OCI-LY1 (cell line): ENCODE measurements around the gene NEURL1.

Experiments
- H2AFZ ChIP-seq: fragments of 200-600 bp; sonication (generic), shearing (Covaris generic); 2 replicates; pipeline ENCODE4 v1.6.0; 2014; ENCODE audit warnings: antibody characterized with exemption, mild to moderate bottlenecking, low read length
- H3F3A ChIP-seq: fragments of 200-600 bp; sonication (generic), shearing (Covaris generic); 2 replicates; pipeline ENCODE4 v1.6.0; 2014; ENCODE audit warnings: mild to moderate bottlenecking, antibody characterized with exemption, low read length, moderate library complexity; ENCODE audit not compliant: insufficient read depth
- H3K27ac ChIP-seq: fragments of 200-600 bp; sonication (generic); 2 replicates; pipeline ENCODE4 v1.5.1; 2014; ENCODE audit warnings: low read length, mixed run types, mild to moderate bottlenecking, low read depth; ENCODE audit not compliant: poor library complexity, severe bottlenecking
- H3K27me3 ChIP-seq: fragments of 200-600 bp; sonication (generic); 2 replicates; pipeline ENCODE4 v1.6.0; 2014; ENCODE audit warnings: antibody characterized with exemption, mild to moderate bottlenecking, low read length, moderate library complexity; ENCODE audit not compliant: insufficient read depth
- H3K36me3 ChIP-seq: fragments of 200-600 bp; sonication (generic); 2 replicates; pipeline ENCODE4 v1.6.1; 2014; ENCODE audit warnings: mild to moderate bottlenecking, antibody characterized with exemption, low read length, moderate library complexity, mixed read lengths; ENCODE audit not compliant: insufficient read depth
- H3K4me1 ChIP-seq: fragments of 200-600 bp; sonication (generic); 2 replicates; pipeline ENCODE4 v1.5.1; 2014; ENCODE audit warnings: mild to moderate bottlenecking, low read length, moderate library complexity; ENCODE audit not compliant: insufficient read depth, severe bottlenecking
- H3K4me2 ChIP-seq: fragments of 200-600 bp; sonication (generic), shearing (Covaris generic); 2 replicates; pipeline ENCODE4 v1.6.1; 2014; ENCODE audit warnings: low read length
- H3K4me3 ChIP-seq: fragments of 200-600 bp; sonication (generic); 2 replicates; pipeline ENCODE4 v1.5.1; 2014; ENCODE audit warnings: low read length, low read depth, mild to moderate bottlenecking, mixed read lengths; ENCODE audit not compliant: poor library complexity, severe bottlenecking
- H3K79me2 ChIP-seq: fragments of 200-600 bp; shearing (Covaris generic); 2 replicates; pipeline ENCODE4 v1.6.1; 2016; ENCODE audit warnings: mixed run types, low read length, mixed read lengths; ENCODE audit not compliant: insufficient read depth
- H3K9ac ChIP-seq: fragments of 200-600 bp; sonication (generic), shearing (Covaris generic); 2 replicates; pipeline ENCODE4 v1.6.1; 2014; ENCODE audit warnings: mild to moderate bottlenecking, low read length, mixed read lengths
- H3K9me2 ChIP-seq: fragments of 200-600 bp; sonication (generic), shearing (Covaris generic); 2 replicates; pipeline ENCODE4 v1.6.1; 2014; ENCODE audit warnings: low read depth, mild to moderate bottlenecking, low read length, mixed read lengths
- H3K9me3 ChIP-seq: fragments of 200-600 bp; shearing (Covaris generic); 2 replicates; pipeline ENCODE4 v1.6.1; 2014; ENCODE audit warnings: low read length, mixed read lengths
- H4K20me1 ChIP-seq: fragments of 200-600 bp; sonication (generic), shearing (Covaris generic); 2 replicates; pipeline ENCODE4 v1.6.0; 2016; ENCODE audit warnings: mild to moderate bottlenecking, low read length; ENCODE audit not compliant: insufficient read depth
- EZH2 ChIP-seq: fragments of 200-600 bp; sonication (generic), shearing (Covaris generic); IDR thresholded peaks from 2 replicates; pipeline ENCODE4 v1.8.0; 2017; ENCODE audit warnings: borderline replicate concordance, mixed run types, mild to moderate bottlenecking, antibody characterized with exemption, low read length, moderate library complexity, mixed read lengths
- TF ChIP-seq, protein P1 (sequence below): fragments of 200-600 bp; sonication (generic), shearing (Covaris generic); IDR thresholded peaks from 2 replicates; pipeline ENCODE4 v1.5.1; 2017; ENCODE audit warnings: mild to moderate bottlenecking, antibody characterized with exemption, low read length, moderate library complexity, mixed read lengths

Gene NEURL1

DNA sequence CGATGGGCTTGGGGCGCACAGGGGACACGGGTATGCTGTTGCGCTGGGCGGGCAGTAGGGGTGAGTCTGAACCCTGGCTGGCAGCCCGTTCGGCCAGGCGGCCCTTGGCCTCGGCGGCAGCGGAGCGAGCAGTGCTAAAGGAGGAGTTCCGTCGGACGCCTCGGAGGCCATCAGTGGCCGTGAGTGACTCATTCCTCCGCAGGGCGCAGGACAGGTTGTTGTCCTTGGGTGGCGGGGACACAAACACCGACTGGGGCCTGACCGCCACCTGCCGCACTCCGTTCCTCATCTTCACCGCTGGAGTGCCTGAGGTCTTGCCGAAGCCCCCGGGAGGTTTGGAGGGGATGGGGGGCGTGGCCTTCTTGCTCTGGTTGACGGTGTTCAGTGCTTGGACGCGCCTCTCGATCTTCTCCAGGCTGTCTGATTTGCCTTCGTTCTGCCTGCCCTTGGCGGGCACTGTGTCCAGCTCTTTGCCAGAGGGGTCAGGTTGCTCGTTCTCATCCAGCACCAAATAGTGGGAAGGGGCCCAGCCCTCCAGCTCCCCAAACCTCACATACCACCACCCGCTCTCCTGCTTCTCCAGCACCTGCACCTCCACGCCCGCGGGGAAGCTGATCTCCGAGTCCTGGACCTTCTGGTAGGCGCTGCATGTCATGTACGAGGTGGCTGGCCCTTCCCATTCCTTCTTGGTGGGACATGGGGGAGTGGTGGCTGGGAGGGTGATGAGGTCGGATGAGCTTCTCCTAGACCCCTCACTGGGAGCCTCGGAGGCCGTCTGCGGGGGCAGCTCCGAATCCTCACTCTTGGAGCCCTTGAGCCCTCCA, 108.7 kb downstream of the NEURL1 start:
- Histone ChIP-seq H3K79me2 (no peaks in the 10 kb centered on the region), H3K9ac (no peak overlapping the region), H3K4me1 (no peaks in the 10 kb centered on the region), H2AFZ (no peak overlapping the region), H3K4me3 (no peak overlapping the region), H3K36me3 (no peaks in the 10 kb centered on the region), H3K4me2 (no peak overlapping the region), H3K27ac (no peak overlapping the region), H3K27me3 (no peaks in the 10 kb centered on the region; the same call in 1 of the 2 replicates), H3F3A (no peaks in the 10 kb centered on the region), H3K9me3 (no peaks in the 10 kb centered on the region), H4K20me1 (no peaks in the 10 kb centered on the region), H3K9me2 (no peaks in the 10 kb centered on the region)
- TF ChIP-seq, protein P1, sequence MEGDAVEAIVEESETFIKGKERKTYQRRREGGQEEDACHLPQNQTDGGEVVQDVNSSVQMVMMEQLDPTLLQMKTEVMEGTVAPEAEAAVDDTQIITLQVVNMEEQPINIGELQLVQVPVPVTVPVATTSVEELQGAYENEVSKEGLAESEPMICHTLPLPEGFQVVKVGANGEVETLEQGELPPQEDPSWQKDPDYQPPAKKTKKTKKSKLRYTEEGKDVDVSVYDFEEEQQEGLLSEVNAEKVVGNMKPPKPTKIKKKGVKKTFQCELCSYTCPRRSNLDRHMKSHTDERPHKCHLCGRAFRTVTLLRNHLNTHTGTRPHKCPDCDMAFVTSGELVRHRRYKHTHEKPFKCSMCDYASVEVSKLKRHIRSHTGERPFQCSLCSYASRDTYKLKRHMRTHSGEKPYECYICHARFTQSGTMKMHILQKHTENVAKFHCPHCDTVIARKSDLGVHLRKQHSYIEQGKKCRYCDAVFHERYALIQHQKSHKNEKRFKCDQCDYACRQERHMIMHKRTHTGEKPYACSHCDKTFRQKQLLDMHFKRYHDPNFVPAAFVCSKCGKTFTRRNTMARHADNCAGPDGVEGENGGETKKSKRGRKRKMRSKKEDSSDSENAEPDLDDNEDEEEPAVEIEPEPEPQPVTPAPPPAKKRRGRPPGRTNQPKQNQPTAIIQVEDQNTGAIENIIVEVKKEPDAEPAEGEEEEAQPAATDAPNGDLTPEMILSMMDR, result no peak
- no peak for TF ChIP-seq EZH2

DNA sequence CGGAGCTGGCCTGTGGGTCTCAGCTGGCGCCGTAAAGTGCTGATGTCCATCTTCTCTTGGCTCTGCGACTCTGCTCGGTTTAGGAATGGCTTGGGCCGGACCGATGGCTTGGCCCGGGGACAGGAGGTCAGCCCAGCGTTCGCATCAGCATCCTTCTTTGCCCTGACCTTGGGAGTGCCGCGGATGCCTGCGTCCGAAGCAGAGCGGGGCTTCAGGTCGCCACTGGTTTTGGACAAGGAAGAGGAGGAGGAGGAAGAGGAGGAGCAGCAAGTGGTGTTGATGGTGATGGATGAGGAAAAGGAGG, 109.3 kb downstream of the NEURL1 start:
- no peaks in the 10 kb centered on the region for H3K79me2 ChIP-seq

GRCh38 chr10:103603382-103603781, 109.9 kb downstream of the NEURL1 start:
- no peak overlapping the region for H3K4me3 ChIP-seq
- H3F3A ChIP-seq, result no peaks in the 10 kb centered on the region
- H3K79me2 ChIP-seq, result no peaks in the 10 kb centered on the region
- no peaks in the 10 kb centered on the region for H3K9me3 ChIP-seq
- no peak for TF ChIP-seq EZH2
- TF ChIP-seq, protein P1, result no peak
- H3K4me1 ChIP-seq, result no peaks in the 10 kb centered on the region
- no peaks in the 10 kb centered on the region for H3K9me2 ChIP-seq
- no peak overlapping the region for H3K4me2 ChIP-seq
- no peaks in the 10 kb centered on the region for H3K36me3 ChIP-seq
- no peak overlapping the region for H3K27ac ChIP-seq
- no peak overlapping the region for H2AFZ ChIP-seq
- no peaks in the 10 kb centered on the region for H4K20me1 ChIP-seq
- H3K27me3 ChIP-seq, result no peaks in the 10 kb centered on the region; the same call in 1 of the 2 replicates
- no peak overlapping the region for H3K9ac ChIP-seq

More for the DNA sequence above, 109.3 kb downstream of the NEURL1 start:
- no peak overlapping the region for H2AFZ ChIP-seq
- no peak overlapping the region for H3K4me2 ChIP-seq
- no peaks in the 10 kb centered on the region for H4K20me1 ChIP-seq
- H3K36me3 ChIP-seq, result no peaks in the 10 kb centered on the region
- no peaks in the 10 kb centered on the region for H3K4me1 ChIP-seq
- no peaks in the 10 kb centered on the region for H3F3A ChIP-seq
- no peak overlapping the region for H3K4me3 ChIP-seq
- no peaks in the 10 kb centered on the region; the same call in 1 of the 2 replicates for H3K27me3 ChIP-seq
- no peak overlapping the region for H3K9ac ChIP-seq
- H3K9me2 ChIP-seq, result no peaks in the 10 kb centered on the region
- TF ChIP-seq, protein P1, result no peak
- TF ChIP-seq EZH2, result no peak
- no peaks in the 10 kb centered on the region for H3K9me3 ChIP-seq
- H3K27ac ChIP-seq, result no peak overlapping the region
